Upper lobe of left lung (tissue), 4 donors: Measurements from ENCODE around the gene U2AF1.
"Not testable (repeated sequence)": the region's sequence is repeated elsewhere in the genome, so short reads cannot be mapped to it uniquely, and the experiment has no call there.

Experiments
- EP300 ChIP-seq, 4 donors: sonication (generic); formaldehyde crosslinking; IDR thresholded peaks; one replicate each; pipeline ENCODE4 v1.5.1; 2017; ENCODE audit warnings: antibody characterized with exemption in 4 of 4, control low read depth in 2 of 4
- POLR2A ChIP-seq, 4 donors: fragments of 450-650 bp; IDR thresholded peaks; one replicate each; pipeline ENCODE4 v1.5.1; 2016 to 2017; ENCODE audit warnings: antibody characterized with exemption in 4 of 4, mild to moderate bottlenecking in 2 of 4
- POLR2AphosphoS5 ChIP-seq, 2 donors: sonication (generic); formaldehyde crosslinking; IDR thresholded peaks; one replicate each; pipeline ENCODE4 v1.5.1; 2017; ENCODE audit warnings: antibody characterized with exemption in 2 of 2
- TF ChIP-seq, protein P1 (sequence below), 6 experiments: fragments of 450-650 bp in 4 of 6; fragments of 200-600 bp in 2 of 6; sonication (generic) in 2 of 6; IDR thresholded peaks; one replicate each; pipeline ENCODE4 v1.5.1; 2016 to 2019; ENCODE audit warnings: antibody characterized with exemption in 6 of 6

DNA sequence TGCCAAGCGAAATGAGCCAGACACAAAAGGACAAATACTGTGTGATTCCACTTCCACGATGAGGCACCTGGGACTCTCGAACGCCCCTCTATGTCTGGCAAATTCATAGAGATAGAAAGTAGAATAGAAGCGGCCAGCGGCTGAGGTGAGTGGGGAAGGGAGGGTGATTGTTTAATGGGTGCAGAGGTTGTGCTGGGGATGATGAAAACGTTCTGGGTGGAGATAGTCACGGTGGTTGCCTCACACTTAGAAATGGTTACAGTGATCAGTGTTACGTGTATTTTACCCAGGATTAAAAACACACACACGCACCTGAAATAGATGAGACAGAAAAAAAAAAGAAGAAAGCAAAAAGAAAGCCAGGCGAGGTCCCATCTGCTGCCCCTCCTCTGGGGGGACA, 34.6 kb downstream of the U2AF1 start:
- TF ChIP-seq, protein P1, sequence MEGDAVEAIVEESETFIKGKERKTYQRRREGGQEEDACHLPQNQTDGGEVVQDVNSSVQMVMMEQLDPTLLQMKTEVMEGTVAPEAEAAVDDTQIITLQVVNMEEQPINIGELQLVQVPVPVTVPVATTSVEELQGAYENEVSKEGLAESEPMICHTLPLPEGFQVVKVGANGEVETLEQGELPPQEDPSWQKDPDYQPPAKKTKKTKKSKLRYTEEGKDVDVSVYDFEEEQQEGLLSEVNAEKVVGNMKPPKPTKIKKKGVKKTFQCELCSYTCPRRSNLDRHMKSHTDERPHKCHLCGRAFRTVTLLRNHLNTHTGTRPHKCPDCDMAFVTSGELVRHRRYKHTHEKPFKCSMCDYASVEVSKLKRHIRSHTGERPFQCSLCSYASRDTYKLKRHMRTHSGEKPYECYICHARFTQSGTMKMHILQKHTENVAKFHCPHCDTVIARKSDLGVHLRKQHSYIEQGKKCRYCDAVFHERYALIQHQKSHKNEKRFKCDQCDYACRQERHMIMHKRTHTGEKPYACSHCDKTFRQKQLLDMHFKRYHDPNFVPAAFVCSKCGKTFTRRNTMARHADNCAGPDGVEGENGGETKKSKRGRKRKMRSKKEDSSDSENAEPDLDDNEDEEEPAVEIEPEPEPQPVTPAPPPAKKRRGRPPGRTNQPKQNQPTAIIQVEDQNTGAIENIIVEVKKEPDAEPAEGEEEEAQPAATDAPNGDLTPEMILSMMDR (IDR thresholded peaks at IDR 0.05): not testable (repeated sequence)
- TF ChIP-seq POLR2AphosphoS5, EP300, POLR2A (IDR thresholded peaks at IDR 0.05): not testable (repeated sequence)
